ENCODE data around the gene ISOC2. TPM values are rescaled to one million over a fixed set of nuclear protein-coding genes. Genes with fewer than 3 reads are reported as not detected.
A peak's percentile ranks its signal among the peaks of the same experiment; 100 is the strongest.

The ISOC2 gene
- polyA plus RNA-seq, 2 of the 4 experiments (the other 2 are of a cell fraction): 45.3 to 57.8 TPM

DNA sequence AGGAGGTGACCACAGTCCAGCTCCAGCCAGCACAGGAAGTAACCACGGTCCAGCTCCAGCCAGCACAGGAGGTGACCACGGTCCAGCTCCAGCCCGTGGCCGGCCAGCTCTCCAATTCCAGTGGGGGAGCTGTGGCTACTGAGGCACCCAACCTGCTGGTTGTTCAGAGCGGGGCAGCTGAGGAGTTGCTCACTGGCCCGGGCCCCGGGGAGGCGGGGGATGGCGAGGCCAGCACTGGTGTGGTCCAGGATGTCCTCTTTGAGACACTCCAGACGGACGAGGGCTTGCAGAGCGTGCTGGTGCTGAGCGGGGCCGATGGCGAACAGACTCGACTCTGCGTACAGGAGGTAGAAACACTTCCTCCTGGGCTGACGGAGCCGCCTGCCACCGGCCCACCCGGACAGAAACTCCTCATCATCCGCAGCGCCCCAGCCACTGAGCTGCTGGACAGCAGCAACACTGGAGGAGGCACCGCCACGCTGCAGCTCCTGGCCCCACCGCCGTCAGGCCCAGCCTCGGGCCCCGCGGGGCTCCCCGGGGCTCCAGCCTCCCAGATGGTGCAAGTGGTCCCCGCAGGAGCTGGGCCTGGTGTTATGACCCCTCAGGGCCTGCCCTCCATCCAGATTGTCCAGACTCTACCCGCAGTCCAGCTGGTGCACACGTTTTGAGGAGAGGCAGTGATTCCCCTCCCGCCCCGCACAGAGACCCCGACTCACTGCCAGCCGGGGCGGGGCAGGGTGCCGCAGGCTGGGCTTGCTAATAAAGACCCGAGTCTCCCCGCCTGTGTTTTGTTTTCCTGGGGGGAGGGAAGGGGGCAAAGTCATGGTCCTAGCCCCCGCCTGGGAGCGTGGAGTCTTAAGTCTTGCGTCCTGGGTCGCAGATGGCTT lies 22.5 kb upstream of the ISOC2 start:
- POLR2A ChIA-PET: interaction anchor here (0.6 to 4.1 kb wide), 7 partner anchors 8 to 396 kb away, joined by 3 to 53 read pairs (median 4); partner anchors contain the start of genes ISOC2, UBE2S and ZNF628
- CTCF ChIA-PET: interaction anchor here (1.4 to 17.3 kb wide), 6 partner anchors 14 to 148 kb away, joined by 4 to 219 read pairs (median 13); partner anchors contain the start of gene ZNF865
- TF ChIP-seq CBX8 (IDR thresholded peaks at IDR 0.05): no peak
- DNase-seq (ENCODE audit: low read depth in 1 of 2, low spot score in 1 of 2): no peak
- Histone ChIP-seq H3K4me1 (peaks cover 49% of the 10 kb centered on the region), H3K4me3 (peak overlapping the region; percentile 75), H3K27ac (peak overlapping the region; percentile 89 to 93; a peak in 5 of 6 replicates), H3K9me3 (no peaks in the 10 kb centered on the region), H3K4me2 (peak overlapping the region; percentile 97)
- 85% methylated on average over 38 of the region's 46 CpGs for whole genome bisulfite sequencing (ENCODE audit: missing lambda C conversion rate)
- no peak for ATAC-seq
- no peak for FAIRE-seq

- 96% methylated on average over 33 of the region's 47 CpGs for WGBS (ENCODE audit: missing lambda C conversion rate)
- Histone ChIP-seq H3K9me3 (no peaks in the 10 kb centered on the region), H3K4me2 (no peak overlapping the region), H3K4me3 (no peak overlapping the region), H3K4me1 (peaks cover 49% of the 10 kb centered on the region), H3K27ac (no peak overlapping the region)
- no peak for FAIRE-seq
- ATAC-seq: no peak
- TF ChIP-seq EHMT2 (IDR thresholded peaks at IDR 0.05; ENCODE audit: low read depth) (no peak), CHD4 (IDR thresholded peaks at IDR 0.05; ENCODE audit: borderline replicate concordance) (no peak), TFCP2L1 (CRISPR knock-in tag; IDR thresholded peaks at IDR 0.05) (no peak), RARB (CRISPR knock-in tag; IDR thresholded peaks at IDR 0.05) (no peak), GATA3 (IDR thresholded peaks at IDR 0.05; ENCODE audit: borderline replicate concordance) (no peak), ZC3H11A (IDR thresholded peaks at IDR 0.05) (no peak), ELK1 (IDR thresholded peaks at IDR 0.05; ENCODE audit: low read depth, low read length) (no peak), CHD2 (IDR thresholded peaks at IDR 0.05; ENCODE audit: low read length, partially characterized antibody) (no peak), BCL3 (IDR thresholded peaks at IDR 0.05) (no peak), EHF (CRISPR knock-in tag; IDR thresholded peaks at IDR 0.05) (no peak), FOSB (CRISPR knock-in tag; IDR thresholded peaks at IDR 0.05) (no peak), USF2 (IDR thresholded peaks at IDR 0.05) (no peak), ZSCAN20 (CRISPR knock-in tag; IDR thresholded peaks at IDR 0.05) (no peak), POLR2AphosphoS2 (conservative IDR thresholded peaks at IDR 0.05; ENCODE audit: low read length) (no peak), HDAC2 (IDR thresholded peaks at IDR 0.05) (no peak), SREBF2 (IDR thresholded peaks at IDR 0.05) (no peak), FOXS1 (CRISPR knock-in tag; IDR thresholded peaks at IDR 0.05) (no peak), REST (IDR thresholded peaks at IDR 0.05) (no peak), TP53 (CRISPR knock-in tag; IDR thresholded peaks at IDR 0.05) (no peak)
- ChIA-PET POLR2A (interaction anchor here (0.5 to 0.6 kb wide), 2 partner anchors 156 to 342 kb away, joined by 4 to 5 read pairs; no protein-coding TSS in a partner anchor), CTCF (interaction anchor here (0.6 to 17.3 kb wide), 8 partner anchors 11 to 179 kb away, joined by 3 to 219 read pairs (median 5); partner anchors contain the start of gene ZNF865)
- DNase-seq (ENCODE audit: low read depth in 1 of 2, low spot score in 1 of 2): no peak
Observed at GRCh38 chr19:55482967-55483705, 21.7 kb upstream of the ISOC2 start.

Measured in A549 (cell line).